Esophagus squamous epithelium (tissue), 5 donors: ENCODE results near the gene ZCCHC17. TPM values are rescaled to one million over a fixed set of nuclear protein-coding genes. Genes with fewer than 3 reads are reported as not detected.
"Not testable (repeated sequence)": the region's sequence is repeated elsewhere in the genome, so short reads cannot be mapped to it uniquely, and the experiment has no call there.

Experiments used
- DNase-seq: peaks from one replicate; lab custom pipeline; 2025; lab: John Stamatoyannopoulos, UW
- H3K27ac ChIP-seq, 4 donors: fragments of 200-600 bp; sonication (generic); one replicate each; pipeline ENCODE4 v1.5.1; 2016 to 2019; ENCODE audit warnings: mild to moderate bottlenecking in 1 of 4
- H3K27me3 ChIP-seq, 4 donors: fragments of 200-600 bp; sonication (generic); 1 replicate in 3 of 4; 2 replicates in 1 of 4; pipeline versions ENCODE4 v1.5.1 to v1.6.0; 2017 to 2021; ENCODE audit warnings: antibody characterized with exemption in 1 of 4
- H3K36me3 ChIP-seq, 3 donors: fragments of 200-600 bp; sonication (generic); one replicate each; pipeline ENCODE4 v1.5.1; 2016 to 2019
- H3K4me1 ChIP-seq, 3 donors: fragments of 200-600 bp; sonication (generic); one replicate each; pipeline ENCODE4 v1.5.1; 2017 to 2019
- H3K4me3 ChIP-seq, 4 donors: fragments of 200-600 bp; sonication (generic); 1 replicate in 3 of 4; 2 replicates in 1 of 4; pipeline ENCODE4 v1.5.1; 2016 to 2019; ENCODE audit warnings: mild to moderate bottlenecking in 2 of 4, moderate library complexity in 1 of 4
- H3K9me3 ChIP-seq, 3 donors: fragments of 200-600 bp; sonication (generic); one replicate each; pipeline ENCODE4 v1.5.1; 2016 to 2019
- POLR2A ChIP-seq, 4 donors: fragments of 450-650 bp; IDR thresholded peaks; one replicate each; pipeline ENCODE4 v1.6.1; 2017; ENCODE audit warnings: antibody characterized with exemption in 4 of 4, mild to moderate bottlenecking in 4 of 4, moderate library complexity in 3 of 4
- WGBS, 2 donors: methylation state at CpG; one replicate each; pipeline ENCODE4 v1.1.5; 2018; 5-methylcytosine and 5-hydroxymethylcytosine counted together
- intact Hi-C: fragments of 100-400 bp; cut with DNase I; formaldehyde crosslinking; loops from one replicate; pipeline ENCODE4 v1.15.0; 2022
- total RNA-seq, 4 donors: library from RNA; depleted of rRNA; stranded (reverse); fragments of >200 nt; gene quantifications; one replicate each; pipeline ENCODE4 v1.1.0, GENCODE V29; 2016
- TF ChIP-seq, protein P1 (sequence below), 6 experiments: fragments of 450-650 bp in 4 of 6; fragments of 200-600 bp in 2 of 6; sonication (generic) in 2 of 6; IDR thresholded peaks; one replicate each; pipeline ENCODE4 v1.5.1; 2016 to 2019; ENCODE audit warnings: antibody characterized with exemption in 6 of 6, mild to moderate bottlenecking in 4 of 6, moderate library complexity in 4 of 6
- donor health status: DM: yes; HTN: yes; CAD: no.

The ZCCHC17 gene
- total RNA-seq, 4 donors from 2014 or later: 11.5 to 22.5 (median 18.6) TPM

DNA sequence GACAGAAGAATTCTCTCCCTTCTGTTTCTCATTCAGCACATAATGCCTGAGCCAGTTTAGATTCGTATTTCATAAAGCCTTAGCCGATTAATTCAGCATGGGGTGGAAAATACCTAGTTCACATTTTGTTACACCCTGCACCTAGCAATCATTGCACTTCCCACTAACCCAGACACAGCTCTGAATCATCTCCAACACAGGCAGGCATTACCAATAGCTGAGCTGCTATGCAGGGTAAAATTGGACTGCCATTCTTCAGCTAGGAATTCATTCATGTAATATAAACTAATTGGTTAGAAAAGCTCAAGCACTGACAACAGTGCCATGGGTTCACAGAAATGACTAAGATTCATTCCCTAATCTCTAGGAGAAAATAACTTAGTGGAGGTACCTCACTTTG lies 30.3 kb upstream of the ZCCHC17 start:
- 72 to 78% methylated on average over 2 of the region's 2 CpGs for WGBS, 2 donors
- DNase-seq: no peak
- Histone ChIP-seq H3K27ac (no peak overlapping the region), H3K9me3 (no peaks in the 10 kb centered on the region), H3K36me3 (peaks cover 7 to 99% (median 27%) of the 10 kb centered on the region in 3 donors), H3K27me3 (no peaks in the 10 kb centered on the region), H3K4me1 (peaks cover 0 to 8% (median 0%) of the 10 kb centered on the region in 3 donors), H3K4me3 (no peak overlapping the region)
- no peak for TF ChIP-seq POLR2A (IDR thresholded peaks at IDR 0.05)
- TF ChIP-seq, protein P1, sequence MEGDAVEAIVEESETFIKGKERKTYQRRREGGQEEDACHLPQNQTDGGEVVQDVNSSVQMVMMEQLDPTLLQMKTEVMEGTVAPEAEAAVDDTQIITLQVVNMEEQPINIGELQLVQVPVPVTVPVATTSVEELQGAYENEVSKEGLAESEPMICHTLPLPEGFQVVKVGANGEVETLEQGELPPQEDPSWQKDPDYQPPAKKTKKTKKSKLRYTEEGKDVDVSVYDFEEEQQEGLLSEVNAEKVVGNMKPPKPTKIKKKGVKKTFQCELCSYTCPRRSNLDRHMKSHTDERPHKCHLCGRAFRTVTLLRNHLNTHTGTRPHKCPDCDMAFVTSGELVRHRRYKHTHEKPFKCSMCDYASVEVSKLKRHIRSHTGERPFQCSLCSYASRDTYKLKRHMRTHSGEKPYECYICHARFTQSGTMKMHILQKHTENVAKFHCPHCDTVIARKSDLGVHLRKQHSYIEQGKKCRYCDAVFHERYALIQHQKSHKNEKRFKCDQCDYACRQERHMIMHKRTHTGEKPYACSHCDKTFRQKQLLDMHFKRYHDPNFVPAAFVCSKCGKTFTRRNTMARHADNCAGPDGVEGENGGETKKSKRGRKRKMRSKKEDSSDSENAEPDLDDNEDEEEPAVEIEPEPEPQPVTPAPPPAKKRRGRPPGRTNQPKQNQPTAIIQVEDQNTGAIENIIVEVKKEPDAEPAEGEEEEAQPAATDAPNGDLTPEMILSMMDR (IDR thresholded peaks at IDR 0.05): no peak
- intact Hi-C loops: no loop called here

DNA sequence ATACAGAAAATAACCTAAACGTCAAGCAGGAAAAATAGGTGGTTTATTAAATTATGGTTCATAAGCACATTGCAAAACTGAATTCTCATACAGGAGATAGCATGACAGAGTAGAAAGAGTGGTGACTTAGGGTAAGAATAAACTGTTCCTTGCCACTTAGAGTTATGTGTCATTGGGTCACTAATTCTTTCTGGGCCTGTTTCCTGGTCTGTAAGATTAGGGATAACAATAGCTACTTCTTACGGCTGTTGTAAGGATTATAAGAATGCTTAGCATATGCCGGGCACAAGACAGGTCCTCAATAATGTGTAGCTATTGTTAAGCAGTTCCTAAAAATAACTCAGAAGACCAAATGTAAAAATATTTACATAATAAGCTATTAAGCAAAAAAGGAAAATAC lies 24.5 kb upstream of the ZCCHC17 start:
- H3K27me3 ChIP-seq: no peaks in the 10 kb centered on the region
- no peak overlapping the region for H3K4me3 ChIP-seq
- H3K27ac ChIP-seq: no peak overlapping the region
- no peak for TF ChIP-seq POLR2A (IDR thresholded peaks at IDR 0.05)
- TF ChIP-seq, protein P1 (IDR thresholded peaks at IDR 0.05): no peak
- H3K36me3 ChIP-seq: peaks cover 4 to 90% (median 5%) of the 10 kb centered on the region in 3 donors
- intact Hi-C loops: no loop called here
- no peak for DNase-seq
- H3K4me1 ChIP-seq: peaks cover 10 to 27% (median 15%) of the 10 kb centered on the region in 3 donors
- 43 to 45% methylated on average over 3 of the region's 3 CpGs for WGBS, 2 donors
- no peaks in the 10 kb centered on the region for H3K9me3 ChIP-seq

DNA sequence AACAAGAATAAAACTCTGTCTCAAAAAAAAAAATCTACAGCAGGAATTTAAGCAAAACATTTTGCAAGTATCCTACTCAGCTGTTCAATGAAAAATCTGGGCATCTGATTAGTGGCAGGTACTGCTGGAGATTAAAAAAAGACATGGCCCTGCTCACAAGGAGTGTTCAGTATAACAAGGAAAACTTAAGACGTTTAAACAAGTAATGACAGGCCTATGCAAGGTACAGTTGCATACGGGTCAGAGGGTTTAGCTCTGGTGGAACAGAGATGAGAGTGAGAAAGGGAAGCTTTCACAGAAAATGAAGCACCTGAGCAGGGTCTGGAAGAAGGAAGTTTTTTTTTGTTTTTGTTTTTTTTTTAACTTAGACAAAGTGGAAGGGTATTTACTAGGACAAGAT lies 23.2 kb upstream of the ZCCHC17 start:
- Histone ChIP-seq H3K27me3 (no peaks in the 10 kb centered on the region), H3K27ac (peak overlapping the region in 1 of 4 donors; percentile 22), H3K9me3 (no peaks in the 10 kb centered on the region), H3K4me3 (no peak overlapping the region), H3K4me1 (peaks cover 10 to 27% (median 15%) of the 10 kb centered on the region in 3 donors), H3K36me3 (peaks cover 1 to 90% (median 10%) of the 10 kb centered on the region in 3 donors)
- WGBS, 2 donors: 32 to 48% methylated on average over 2 of the region's 2 CpGs
- no peak for DNase-seq
- intact Hi-C loops: no loop called here
- TF ChIP-seq, protein P1 (IDR thresholded peaks at IDR 0.05): no peak

DNA sequence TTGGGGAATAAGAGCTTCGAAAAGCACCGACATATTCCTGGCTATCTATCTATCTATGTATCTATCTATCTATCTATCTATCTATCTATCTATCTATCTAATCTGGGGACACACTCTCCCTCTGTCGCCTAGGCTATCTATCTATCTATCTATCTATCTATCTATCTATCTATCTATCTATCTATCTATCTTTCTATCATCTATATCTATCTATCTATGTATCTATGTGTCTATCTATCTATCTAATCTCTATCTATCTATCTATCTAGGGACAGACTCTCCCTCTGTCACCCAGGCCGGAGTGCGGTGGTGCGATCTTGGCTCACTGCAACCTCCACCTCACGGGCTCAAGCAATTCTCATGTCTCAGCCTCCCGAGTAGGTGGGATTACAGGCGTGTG lies 14.4 kb upstream of the ZCCHC17 start:
- H3K4me3 ChIP-seq, H3K27me3 ChIP-seq, intact Hi-C loops, DNase-seq, H3K27ac ChIP-seq, H3K9me3 ChIP-seq, H3K4me1 ChIP-seq: not testable (repeated sequence)
- 94 to 96% methylated on average over 9 of the region's 9 CpGs for WGBS, 2 donors
- H3K36me3 ChIP-seq: peaks cover 0 to 98% (median 26%) of the 10 kb centered on the region in 3 donors

DNA sequence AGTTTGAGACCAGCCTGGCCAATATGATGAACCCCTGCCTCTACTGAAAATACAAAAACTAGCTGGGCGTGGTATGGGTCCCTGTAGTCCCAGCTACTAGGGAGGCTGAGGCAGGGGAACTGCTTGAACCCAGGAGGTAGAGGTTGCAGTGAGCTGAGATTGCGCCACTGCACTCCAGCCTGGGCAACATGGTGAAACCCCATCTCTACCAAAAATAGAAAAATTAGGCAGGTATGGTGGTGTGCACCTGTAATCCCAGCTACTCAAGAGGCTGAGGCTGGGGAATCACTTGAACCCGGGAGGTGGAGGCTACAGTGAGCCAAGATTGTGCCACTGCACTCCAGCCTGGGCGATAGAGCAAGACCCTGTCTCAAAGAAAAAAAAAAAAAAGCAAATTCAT lies 9.0 kb upstream of the ZCCHC17 start:
- H3K36me3 ChIP-seq: peaks cover 11 to 100% (median 36%) of the 10 kb centered on the region in 3 donors

DNA sequence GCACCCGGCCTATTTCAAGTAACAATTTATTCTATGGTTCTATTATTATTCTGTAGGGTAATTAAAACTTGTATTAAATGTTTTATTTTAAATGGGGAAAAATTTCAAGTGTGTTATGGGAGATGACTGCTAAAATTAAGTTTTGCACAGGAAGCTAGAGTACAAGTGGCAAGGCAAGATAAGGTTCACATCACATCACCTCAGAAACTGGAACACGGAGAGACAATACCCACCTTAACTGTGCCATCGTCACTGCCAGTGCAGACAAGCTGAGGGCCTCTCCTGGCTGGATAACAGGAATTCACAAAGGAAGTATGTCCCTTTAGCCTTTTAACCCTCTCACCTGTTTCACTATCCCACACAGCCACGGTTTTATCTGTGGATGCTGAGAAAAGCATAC lies 7.8 kb upstream of the ZCCHC17 start:
- 54 to 70% methylated on average over 4 of the region's 4 CpGs for WGBS, 2 donors
- DNase-seq: no peak
- no peak overlapping the region for H3K4me3 ChIP-seq
- H3K27ac ChIP-seq: no peak overlapping the region
- intact Hi-C loops: no loop called here
- peaks cover 11 to 100% (median 36%) of the 10 kb centered on the region in 3 donors for H3K36me3 ChIP-seq
- TF ChIP-seq, protein P1 (IDR thresholded peaks at IDR 0.05): no peak
- TF ChIP-seq POLR2A (IDR thresholded peaks at IDR 0.05): no peak
- H3K27me3 ChIP-seq: no peaks in the 10 kb centered on the region
- H3K4me1 ChIP-seq: no peaks in the 10 kb centered on the region
- H3K9me3 ChIP-seq: no peaks in the 10 kb centered on the region

More for the DNA sequence above, 9.0 kb upstream of the ZCCHC17 start:
- H3K4me3 ChIP-seq, DNase-seq, intact Hi-C loops, H3K27ac ChIP-seq, H3K9me3 ChIP-seq, H3K4me1 ChIP-seq, H3K27me3 ChIP-seq: not testable (repeated sequence)
- WGBS, 2 donors: 90 to 91% methylated on average over 3 to 4 of the region's 4 CpGs
